ENCODE measurements around the gene CACNG4.
"Not testable (repeated sequence)": the region's sequence is repeated elsewhere in the genome, so short reads cannot be mapped to it uniquely, and the experiment has no call there.

The CACNG4 gene

GRCh38 chr17:66964930-66965800, 658 bp downstream of the CACNG4 start:
- DNase-seq (ENCODE audit: low spot score): no peak

GRCh38 chr17:66965801-66966262, 1.3 kb downstream of the CACNG4 start:
- DNase-seq (ENCODE audit: low spot score): no peak

DNA sequence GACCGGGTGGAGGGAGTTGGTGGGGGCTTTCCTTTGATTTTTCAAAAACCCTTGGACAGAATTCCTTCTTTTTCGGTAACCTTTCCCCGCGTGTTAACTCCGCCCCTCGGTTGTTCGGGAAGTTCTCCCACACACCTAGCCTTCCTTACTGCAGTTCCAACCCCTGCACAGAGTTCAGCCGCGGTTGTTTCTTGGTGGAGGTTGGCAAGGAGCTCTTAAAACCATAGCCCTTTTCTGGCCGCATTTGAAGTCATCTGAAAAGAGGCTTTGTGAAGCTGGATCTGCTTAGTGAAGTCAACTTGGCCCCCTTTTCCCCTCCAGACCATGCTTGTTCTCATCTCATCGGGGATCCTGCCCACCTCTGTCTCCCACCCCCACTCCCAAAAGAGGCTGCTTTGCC, 1.8 kb downstream of the CACNG4 start:
- DNase-seq (ENCODE audit: low spot score): no peak

- DNase-seq (ENCODE audit: low spot score): no peak
Observed at GRCh38 chr17:66966704-66967418, 2.4 kb downstream of the CACNG4 start.

DNA sequence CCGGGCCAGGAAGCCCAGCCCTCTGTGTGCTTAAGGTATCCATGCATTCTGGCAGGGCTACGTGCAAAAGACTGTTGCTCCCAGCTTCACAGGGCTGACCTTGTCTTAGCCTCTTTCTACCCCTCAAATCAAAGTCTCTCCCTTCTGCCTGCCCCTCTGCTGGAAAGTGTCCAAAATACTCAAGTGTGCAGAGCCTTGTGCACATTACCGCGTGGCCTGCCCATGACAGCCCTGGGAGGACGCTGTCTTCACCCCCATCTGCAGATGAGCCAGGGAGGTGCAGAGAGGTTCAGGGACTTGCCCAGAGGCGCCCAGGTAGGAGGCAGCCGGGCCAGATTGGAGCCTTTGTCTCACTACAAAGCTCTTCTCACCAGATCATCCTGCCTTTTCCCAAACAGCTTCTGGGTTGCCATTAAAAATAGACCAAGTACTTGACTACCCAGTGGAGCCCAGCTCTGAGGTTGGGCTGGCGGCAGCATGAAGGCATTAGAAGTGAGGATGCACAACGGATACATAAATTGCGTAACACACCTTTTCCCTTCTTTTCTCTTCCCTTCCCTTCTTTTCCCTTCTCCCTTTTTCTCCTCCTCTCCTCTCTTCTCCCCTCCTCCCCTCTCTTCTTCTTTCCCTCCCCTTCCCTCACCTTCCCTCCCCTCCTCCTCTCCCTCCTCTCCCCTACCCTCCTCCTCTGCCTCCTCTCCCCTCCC, 3.5 kb downstream of the CACNG4 start:
- no peak for DNase-seq (ENCODE audit: low spot score)

DNA sequence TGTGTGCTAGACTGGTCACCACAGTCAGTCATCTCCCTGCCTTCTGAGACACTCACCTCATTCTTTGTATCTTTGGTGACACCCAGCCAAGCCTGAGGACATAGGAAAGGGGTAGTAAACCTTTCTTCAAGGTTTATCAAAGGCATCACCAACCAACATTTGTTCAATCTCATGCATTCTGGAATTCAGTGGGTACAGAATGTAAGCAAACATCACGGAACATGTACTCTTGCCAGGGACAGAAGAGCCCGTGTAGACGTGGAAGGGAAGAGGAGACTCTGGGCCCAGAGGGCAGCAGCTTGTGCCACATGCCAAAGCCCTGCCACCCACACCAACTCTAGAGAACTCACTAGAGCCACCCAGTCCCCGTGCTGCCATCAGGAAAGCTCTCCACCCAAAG, 4.4 kb downstream of the CACNG4 start:
- DNase-seq (ENCODE audit: low spot score): no peak

GRCh38 chr17:66970140-66970539, 5.6 kb downstream of the CACNG4 start:
- no peak for DNase-seq (ENCODE audit: low spot score)

DNA sequence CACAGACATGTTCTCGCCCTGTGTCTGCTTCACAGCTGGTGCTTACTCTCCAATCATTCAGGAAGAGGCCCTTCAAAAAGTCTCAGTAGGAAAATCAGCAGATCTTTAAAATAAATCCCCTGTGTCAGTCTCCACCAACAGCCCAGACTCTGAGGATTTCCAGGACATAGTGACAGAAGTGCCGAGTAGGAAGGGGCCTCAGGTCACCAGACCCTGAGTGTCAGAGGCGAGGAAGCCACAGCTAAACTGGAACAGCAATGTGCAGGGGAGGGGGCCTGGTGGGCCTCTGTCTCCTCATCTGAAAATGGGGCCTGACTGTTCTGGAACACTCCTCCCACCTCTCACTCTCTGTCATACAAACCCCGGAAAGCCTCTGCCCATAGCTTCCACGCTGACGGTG, 6.3 kb downstream of the CACNG4 start:
- DNase-seq (ENCODE audit: low spot score): no peak

DNA sequence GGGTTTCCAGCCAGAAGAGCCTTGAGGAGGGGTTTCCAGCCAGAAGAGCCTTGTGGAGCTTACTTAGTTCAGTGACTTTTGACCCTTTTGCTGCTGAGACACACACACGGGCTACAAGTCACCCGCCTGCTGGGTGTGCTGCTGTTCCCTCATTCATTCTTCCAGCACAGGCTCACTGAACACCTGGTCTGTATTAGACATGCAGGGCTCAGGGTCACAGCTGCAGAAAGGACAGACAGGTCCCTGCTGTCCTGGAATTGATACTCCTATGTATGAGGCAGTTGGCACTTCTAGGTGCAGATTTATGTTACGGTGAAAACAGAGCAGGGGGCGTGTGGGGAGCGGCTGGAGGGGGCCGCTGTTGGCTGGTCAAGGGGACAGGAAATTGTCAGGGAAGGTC, 6.8 kb downstream of the CACNG4 start:
- DNase-seq (ENCODE audit: low spot score): no peak

DNA sequence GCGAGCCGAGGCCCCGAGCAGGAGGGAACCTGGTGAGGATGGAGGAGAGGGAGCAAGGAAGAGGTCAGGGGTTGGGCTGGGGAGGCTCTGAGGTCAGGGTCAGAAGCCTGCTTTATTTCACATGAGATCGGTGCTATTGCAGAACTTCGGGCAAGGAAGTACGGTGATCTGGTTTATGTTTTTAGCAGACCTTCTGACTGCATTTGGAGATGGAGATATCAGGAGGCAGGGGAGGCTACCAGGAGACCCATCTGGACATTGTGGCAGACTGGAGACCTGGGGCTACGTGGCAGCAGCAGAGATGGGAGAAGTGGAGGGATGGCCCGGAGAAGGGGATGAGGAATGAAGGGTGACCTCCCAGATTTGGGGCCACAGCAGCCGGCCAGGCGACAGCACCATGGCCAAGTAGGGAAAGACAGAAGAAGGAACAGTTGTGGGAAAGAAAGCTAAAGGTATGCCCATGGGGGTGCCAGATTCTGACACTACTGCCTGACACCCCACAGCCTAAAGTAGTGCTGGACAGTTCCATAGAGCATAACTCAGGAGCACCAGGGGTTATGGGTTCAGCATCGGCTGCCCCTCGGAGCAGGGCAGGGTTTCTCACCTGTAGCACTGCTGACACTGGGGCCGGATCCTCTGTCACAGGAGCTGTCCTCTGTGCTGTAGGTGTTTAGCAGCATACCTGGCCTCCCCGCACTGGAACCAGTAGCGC, 7.4 kb downstream of the CACNG4 start:
- DNase-seq (ENCODE audit: low spot score): no peak

DNA sequence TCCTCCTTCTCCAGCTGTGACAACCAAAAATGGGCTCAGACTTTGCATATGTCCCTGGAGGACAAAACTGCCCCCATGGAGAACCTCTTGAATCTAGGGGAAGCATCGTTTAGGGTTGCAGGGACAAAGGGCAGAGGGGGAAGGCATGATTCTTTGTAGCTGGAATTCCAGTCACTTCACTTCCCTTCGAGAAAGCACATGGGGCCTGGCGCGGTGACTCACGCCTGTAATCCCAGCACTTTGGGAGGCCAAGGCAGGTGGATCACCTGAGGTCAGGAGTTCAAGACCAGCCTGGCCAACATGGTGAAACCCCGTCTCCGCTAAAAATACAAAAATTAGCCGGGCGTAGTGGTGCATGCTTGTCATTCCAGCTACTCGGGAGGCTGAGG, 7.9 kb downstream of the CACNG4 start:
- DNase-seq (ENCODE audit: low spot score): not testable (repeated sequence)

DNA sequence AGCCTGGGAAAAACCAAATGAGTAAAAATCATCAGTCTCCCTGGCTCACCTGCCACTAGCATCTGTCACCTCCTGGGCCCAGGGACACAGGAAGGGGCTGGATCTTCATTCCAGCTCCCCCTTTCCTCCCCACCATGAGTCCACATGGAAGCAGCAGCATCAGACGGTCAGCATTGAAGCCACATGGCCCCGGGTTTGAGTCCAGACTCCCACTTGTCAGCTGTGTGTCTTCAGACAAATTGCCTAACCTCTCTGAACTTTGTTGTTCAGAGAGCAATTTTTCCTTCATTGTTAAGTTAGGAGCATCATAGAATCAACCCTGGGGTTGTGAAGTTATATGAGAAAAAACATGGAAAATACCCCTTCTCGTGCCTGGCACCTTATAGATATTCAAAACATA, 10.7 kb downstream of the CACNG4 start:
- no peak for DNase-seq (ENCODE audit: low spot score)

DNA sequence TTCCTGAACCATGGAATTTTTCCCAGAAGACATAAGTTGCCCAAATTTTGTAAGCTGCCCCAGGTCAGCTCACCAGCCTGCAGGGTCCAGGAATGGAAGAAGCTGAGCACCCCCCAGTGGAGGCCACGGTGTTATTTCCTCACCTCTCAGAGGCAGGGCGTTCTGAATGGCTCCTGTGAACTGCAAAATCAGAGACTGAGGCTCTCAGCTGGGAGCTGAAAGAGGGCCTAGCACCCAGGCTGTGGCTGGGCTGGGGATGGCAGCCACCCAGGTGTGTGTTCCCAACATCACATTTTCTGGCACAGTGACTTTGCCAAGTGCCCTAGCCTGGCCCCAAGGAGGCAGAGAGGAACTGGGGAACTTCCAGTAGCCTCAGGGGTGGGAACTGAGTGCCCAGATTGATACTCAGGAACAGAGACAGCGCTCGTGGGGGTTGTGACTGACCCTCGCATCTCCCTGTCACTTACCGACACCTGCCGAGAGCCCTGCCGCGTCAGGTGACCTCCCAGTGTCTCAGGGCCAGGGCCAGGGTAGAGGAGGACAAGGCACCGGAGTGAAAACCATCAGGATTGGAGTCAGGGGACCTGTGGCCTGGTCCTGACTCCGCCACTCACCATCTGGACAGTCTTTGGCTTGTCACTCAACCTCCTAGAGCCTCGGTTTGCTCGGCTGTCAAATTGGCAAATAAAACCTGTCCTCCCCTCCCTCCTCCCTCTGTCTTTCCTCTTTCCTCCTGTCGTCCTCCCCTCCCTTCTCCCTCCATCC, 11.3 kb downstream of the CACNG4 start:
- no peak for DNase-seq (ENCODE audit: low spot score)

GRCh38 chr17:66976379-66976663, 11.8 kb downstream of the CACNG4 start:
- DNase-seq (ENCODE audit: low spot score): no peak

GRCh38 chr17:66976781-66977201, 12.3 kb downstream of the CACNG4 start:
- no peak for DNase-seq (ENCODE audit: low spot score)

DNA sequence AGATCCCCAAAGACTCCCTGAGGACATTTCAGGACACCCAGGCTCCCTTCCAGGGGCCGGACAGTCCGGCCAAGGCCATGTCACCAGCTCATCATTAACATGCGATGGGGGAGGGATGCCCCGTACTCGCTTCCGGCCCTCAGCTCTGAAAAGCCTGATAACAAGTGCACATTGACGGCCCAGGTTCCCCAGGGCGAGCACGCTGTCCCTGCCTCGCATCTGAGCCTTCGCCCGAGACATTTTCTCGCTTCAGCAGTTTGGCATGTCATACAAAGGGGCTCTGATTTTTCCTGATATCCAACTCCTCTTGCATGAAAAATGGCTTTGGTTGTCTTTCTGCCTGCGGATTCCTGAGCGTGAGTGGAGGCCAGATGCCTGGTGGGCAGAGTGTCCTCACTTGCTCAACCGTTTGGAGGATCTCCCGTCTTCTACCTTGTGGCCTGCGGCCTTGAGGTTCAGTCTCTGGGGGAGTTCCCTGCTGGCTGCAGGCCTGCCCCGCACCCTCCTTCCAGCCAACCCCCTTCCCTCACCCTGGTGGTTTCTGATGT, 14.1 kb downstream of the CACNG4 start:
- no peak for DNase-seq (ENCODE audit: low spot score)

GRCh38 chr17:66980896-66981295, 16.4 kb downstream of the CACNG4 start:
- no peak for DNase-seq (ENCODE audit: low spot score)

- DNase-seq (ENCODE audit: low spot score): no peak
Observed at GRCh38 chr17:66981983-66982508, 17.5 kb downstream of the CACNG4 start.

- DNase-seq (ENCODE audit: low spot score): no peak
Observed at GRCh38 chr17:66983414-66984021, 19.0 kb downstream of the CACNG4 start.

DNA sequence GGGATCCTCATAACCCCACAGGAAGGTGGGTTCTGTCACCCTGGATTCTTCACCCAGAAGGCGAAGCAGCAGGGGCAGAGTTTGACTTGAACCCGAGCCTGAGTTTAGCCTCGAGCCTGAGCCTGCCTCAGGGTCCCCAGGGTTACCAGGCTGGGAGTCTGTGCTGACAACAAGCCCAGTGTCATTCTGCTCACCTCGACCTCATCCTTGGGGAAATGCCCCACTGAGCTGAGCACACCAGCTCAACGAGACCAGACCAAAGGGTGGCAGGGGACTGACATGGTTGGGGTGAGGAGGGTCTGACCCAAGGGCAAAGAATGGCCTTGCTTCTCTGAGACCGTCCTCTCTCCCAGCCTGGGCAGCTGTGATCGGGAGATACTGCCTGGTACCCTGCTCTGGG, 20.2 kb downstream of the CACNG4 start:
- DNase-seq (ENCODE audit: low spot score): no peak
